ENCODE measurements around the gene CYB5B. TPM values are rescaled to one million over a fixed set of nuclear protein-coding genes. Genes with fewer than 3 reads are reported as not detected.
"Not testable (repeated sequence)": the region's sequence is repeated elsewhere in the genome, so short reads cannot be mapped to it uniquely, and the experiment has no call there.

CYB5B gene
- total RNA-seq, 2 experiments from 2014 or later = 158 to 187 TPM

DNA sequence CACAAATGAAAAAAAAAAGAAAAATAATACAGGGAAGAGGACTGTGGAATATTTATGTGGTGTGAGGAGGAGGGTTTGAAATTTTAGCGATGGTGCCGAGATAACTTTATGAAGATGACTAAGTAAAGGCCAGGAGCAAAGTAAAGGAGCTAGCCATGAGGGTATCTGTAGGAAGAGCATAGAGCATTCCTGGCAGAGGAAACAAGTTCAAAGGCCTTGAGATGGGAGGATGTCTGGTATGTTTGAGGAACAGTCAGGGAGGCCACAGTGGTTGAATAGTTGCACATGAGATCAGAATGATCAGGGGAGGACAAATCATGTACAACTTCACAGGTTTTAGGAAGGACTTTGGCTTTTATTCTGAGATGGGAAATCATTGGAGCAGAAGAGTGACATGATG is 4.2 kb downstream of the CYB5B start:
- CTCF ChIA-PET = interaction anchor here (1.0 to 1.1 kb wide), 2 partner anchors 26 to 32 kb away, joined by 3 read pairs; no protein-coding TSS in a partner anchor
- H3K27ac Mint-ChIP-seq = peak overlapping the region; percentile 1

DNA sequence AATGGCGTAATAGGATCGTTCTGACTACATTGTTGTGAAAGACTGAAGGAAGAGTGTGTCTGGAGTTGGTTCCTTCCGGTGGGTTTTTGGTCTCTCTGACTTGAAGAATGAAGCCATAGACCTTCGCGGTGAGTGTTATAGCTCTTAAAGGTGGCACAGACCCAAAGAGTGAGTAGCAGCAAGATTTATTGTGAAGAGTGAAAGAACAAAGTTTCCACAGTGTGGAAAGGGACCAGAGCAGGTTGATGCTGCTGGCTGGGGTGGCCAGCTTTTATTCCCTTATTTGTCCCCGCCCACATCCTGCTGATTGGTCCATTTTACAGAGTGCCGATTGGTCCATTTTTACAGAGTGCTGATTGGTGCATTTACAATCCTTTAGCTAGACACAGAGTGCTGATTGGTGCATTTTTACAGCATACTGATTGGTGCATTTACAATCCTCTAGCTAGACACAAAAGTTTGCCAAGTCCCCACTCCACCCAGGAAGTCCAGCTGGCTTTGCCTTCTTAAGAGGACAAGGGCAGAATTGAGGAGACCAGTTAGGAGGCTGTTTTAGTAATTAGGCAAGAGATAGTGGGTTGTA is 4.7 kb downstream of the CYB5B start:
- intact Hi-C loops (cut with DNase I, micrococcal nuclease) = loop anchor here in 1 of 2 experiments (10.0 kb wide), 1 partner anchor 1096 kb away; the partner anchor contains the start of genes COG4 and SF3B3
- H3K27me3 Mint-ChIP-seq; H3K9me3 Mint-ChIP-seq (ENCODE audit: low read depth); POLR2A ChIA-PET; H3K4me3 Mint-ChIP-seq; ATAC-seq: not testable (repeated sequence)
- CTCF ChIA-PET = interaction anchor here (1.0 to 1.1 kb wide), 2 partner anchors 26 to 33 kb away, joined by 3 read pairs; no protein-coding TSS in a partner anchor
- Mint-ChIP-seq H3K4me1 (peaks cover 53% of the 10 kb centered on the region), H3K36me3 (ENCODE audit: low read depth) (peaks cover 57% of the 10 kb centered on the region), H3K27ac (peak overlapping the region; percentile 1)
- peak; percentile 22 for DNase-seq

More for the DNA sequence above, 4.2 kb downstream of the CYB5B start:
- POLR2A ChIA-PET = no interaction called here
- DNase-seq (no peak), ATAC-seq (no peak)
- H3K4me1 Mint-ChIP-seq = peaks cover 52% of the 10 kb centered on the region
- no peaks in the 10 kb centered on the region for H3K27me3 Mint-ChIP-seq
- peaks cover 55% of the 10 kb centered on the region for H3K36me3 Mint-ChIP-seq (ENCODE audit: low read depth)
- no peak overlapping the region for H3K4me3 Mint-ChIP-seq
- H3K9me3 Mint-ChIP-seq (ENCODE audit: low read depth) = peaks cover 9% of the 10 kb centered on the region
- intact Hi-C loops (cut with DNase I, micrococcal nuclease) = loop anchor here in 1 of 2 experiments (10.0 kb wide), 1 partner anchor 1096 kb away; the partner anchor contains the start of genes COG4 and SF3B3

DNA sequence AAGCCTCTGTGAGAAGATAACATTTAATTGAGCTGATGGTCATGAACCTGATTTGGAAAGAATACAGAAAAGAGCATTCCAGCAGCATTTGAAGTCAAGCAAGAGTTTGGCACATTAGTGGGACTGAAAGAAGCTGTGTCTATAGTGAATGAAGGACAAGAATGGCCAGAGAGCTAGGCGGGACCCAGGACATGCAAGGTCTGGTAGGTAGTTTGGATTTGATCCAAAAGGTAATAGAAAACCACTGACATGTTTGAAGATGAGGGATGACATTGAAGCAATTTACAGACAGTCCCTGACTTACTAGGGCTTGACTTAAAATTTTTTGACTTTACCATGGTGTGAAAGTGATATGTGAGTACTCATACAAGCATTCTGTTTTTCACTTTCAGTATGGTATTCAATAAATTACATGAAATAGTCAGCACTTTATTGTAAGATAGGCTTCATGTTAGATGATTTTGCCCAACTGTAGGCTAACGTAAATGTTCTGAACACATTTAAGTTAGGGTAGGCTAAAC is 7.6 kb downstream of the CYB5B start:
- ChIA-PET CTCF (interaction anchor here (0.7 to 2.1 kb wide), 3 partner anchors 24 to 263 kb away, joined by 3 to 7 read pairs (median 4); no protein-coding TSS in a partner anchor), POLR2A (no interaction called here)
- intact Hi-C loops (cut with DNase I, micrococcal nuclease) = loop anchor here in 1 of 2 experiments (5.0 kb wide), 1 partner anchor 35 kb away; no protein-coding TSS in a partner anchor
- Mint-ChIP-seq H3K27me3 (no peaks in the 10 kb centered on the region), H3K36me3 (ENCODE audit: low read depth) (peaks cover 61% of the 10 kb centered on the region), H3K9me3 (ENCODE audit: low read depth) (peaks cover 9% of the 10 kb centered on the region), H3K4me3 (no peak overlapping the region), H3K4me1 (peaks cover 65% of the 10 kb centered on the region), H3K27ac (peak overlapping the region; percentile 77)
- no peak for DNase-seq
- peak; percentile 77 for ATAC-seq

DNA sequence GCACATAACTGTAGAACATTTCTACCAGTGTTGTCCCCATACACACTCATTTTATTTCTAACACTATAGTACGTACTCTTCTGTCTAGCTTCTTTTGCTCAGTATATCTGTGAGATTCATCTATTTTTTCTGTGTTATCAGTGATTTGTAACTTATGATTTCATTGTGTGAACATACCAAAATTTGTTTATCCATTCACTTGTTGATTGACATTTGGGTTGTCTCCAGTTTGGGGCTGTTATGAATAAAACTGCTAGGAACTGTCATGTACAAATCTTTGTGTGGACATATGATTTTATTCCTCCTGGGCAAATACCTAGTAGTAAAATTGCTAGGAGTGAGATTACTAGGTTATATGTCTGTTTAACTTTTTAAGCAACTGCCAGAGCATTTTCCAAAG is 9.6 kb downstream of the CYB5B start:
- CTCF ChIA-PET = no interaction called here
- ATAC-seq (no peak), DNase-seq (no peak)
- Mint-ChIP-seq H3K4me1 (peaks cover 73% of the 10 kb centered on the region), H3K27me3 (no peaks in the 10 kb centered on the region), H3K27ac (no peak overlapping the region), H3K36me3 (ENCODE audit: low read depth) (peaks cover 54% of the 10 kb centered on the region), H3K9me3 (ENCODE audit: low read depth) (peaks cover 3% of the 10 kb centered on the region), H3K4me3 (no peak overlapping the region)
- intact Hi-C loops (cut with DNase I, micrococcal nuclease) = loop anchor here in 1 of 2 experiments (5.0 kb wide), 1 partner anchor 33 kb away; no protein-coding TSS in a partner anchor
- POLR2A ChIA-PET = no interaction called here

DNA sequence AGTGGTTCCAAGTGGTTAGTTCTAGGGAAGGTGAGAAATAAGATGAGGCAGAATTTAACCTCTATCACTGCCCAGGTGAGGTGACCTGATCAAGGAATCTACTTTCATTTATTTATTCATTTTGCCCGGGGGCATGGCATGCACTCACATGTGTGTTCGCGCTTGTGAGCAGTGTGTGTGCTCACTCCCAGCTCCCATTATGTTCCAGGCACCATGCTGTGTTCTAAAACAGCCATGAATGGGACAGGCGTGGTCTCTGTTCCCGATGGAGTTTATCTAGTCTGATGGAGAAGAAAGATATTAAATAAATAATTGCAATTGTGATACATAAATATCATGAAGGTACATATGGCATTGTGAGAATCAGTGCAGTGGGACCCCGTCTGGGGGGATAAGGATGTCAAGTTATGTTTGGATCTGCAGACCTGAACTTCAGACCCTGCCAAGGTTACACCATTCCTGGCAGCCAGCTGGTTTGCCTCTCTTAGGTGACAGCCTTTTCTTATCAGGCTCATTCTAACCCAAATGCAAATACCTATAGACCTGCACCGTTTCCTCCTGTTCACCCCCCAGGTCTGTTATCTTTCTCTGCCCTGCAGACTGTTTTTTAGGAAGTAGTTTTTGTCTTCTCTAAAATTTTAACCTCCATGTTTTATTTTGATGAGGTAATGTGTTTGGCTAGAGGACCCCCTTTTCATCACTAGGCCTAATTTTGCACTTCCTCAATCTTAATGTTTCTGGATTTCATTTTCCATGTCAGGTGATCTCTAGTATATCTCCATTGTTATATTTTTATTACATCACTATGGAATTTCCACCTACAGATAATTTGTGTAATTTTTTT is 11.8 kb downstream of the CYB5B start:
- peaks cover 52% of the 10 kb centered on the region for H3K36me3 Mint-ChIP-seq (ENCODE audit: low read depth)
- intact Hi-C loops (cut with DNase I, micrococcal nuclease) = no loop called here
- no peak overlapping the region for H3K4me3 Mint-ChIP-seq
- H3K27me3 Mint-ChIP-seq = no peaks in the 10 kb centered on the region
- no peaks in the 10 kb centered on the region for H3K9me3 Mint-ChIP-seq (ENCODE audit: low read depth)
- CTCF ChIA-PET = interaction anchor here (1.6 kb wide), 1 partner anchor 40 kb away, joined by 6 read pairs; no protein-coding TSS in a partner anchor
- ATAC-seq (no peak), DNase-seq (no peak)
- peaks cover 74% of the 10 kb centered on the region for H3K4me1 Mint-ChIP-seq
- POLR2A ChIA-PET = no interaction called here
- peak overlapping the region; percentile 4 for H3K27ac Mint-ChIP-seq

DNA sequence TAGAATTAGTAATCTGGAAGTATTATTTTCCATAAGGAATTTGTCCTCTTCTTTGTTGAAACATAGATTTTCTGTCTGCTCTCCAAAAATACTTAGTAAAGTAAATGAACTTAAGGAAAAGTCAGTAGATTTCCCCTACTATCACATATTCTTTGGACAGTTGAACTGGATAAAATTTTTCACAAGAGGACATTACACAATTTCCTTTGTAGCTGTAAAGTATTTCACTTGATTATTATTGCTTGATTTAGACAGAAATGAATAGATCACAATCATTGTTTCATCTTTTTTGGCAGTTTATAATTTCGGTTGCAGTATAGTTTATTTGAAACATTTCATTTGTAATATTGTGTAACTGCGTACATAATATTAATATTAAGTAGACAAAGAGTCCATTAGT is 12.5 kb downstream of the CYB5B start:
- DNase-seq (no peak), ATAC-seq (no peak)
- H3K4me1 Mint-ChIP-seq = peaks cover 73% of the 10 kb centered on the region
- H3K27me3 Mint-ChIP-seq = no peaks in the 10 kb centered on the region
- peaks cover 49% of the 10 kb centered on the region for H3K36me3 Mint-ChIP-seq (ENCODE audit: low read depth)
- POLR2A ChIA-PET = no interaction called here
- CTCF ChIA-PET = no interaction called here
- H3K4me3 Mint-ChIP-seq = no peak overlapping the region
- intact Hi-C loops (cut with DNase I, micrococcal nuclease) = no loop called here
- no peaks in the 10 kb centered on the region for H3K9me3 Mint-ChIP-seq (ENCODE audit: low read depth)
- H3K27ac Mint-ChIP-seq = no peak overlapping the region

DNA sequence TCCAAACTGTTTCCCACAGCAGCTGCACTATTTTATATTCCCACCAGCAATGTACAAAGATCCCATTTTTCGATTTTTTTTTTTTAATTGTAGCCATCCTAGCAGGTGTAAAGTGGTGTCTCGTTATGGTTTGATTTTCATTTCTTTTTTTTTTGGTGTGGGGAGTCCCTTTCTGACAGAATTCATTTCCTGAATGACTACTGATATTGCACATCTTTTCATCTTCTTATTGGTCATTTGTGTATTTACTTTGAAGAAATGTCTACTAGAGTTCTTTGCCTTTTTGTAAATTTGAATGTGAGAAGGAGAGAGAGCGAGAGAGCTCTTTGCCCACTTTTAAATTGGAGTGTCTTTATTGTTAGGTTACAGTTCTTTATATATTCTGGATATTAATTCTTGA is 14.0 kb downstream of the CYB5B start:
- Mint-ChIP-seq H3K36me3 (ENCODE audit: low read depth) (peaks cover 40% of the 10 kb centered on the region), H3K4me1 (peaks cover 64% of the 10 kb centered on the region), H3K27ac (peak overlapping the region; percentile 55), H3K9me3 (ENCODE audit: low read depth) (no peaks in the 10 kb centered on the region), H3K4me3 (peak overlapping the region; percentile 18), H3K27me3 (no peaks in the 10 kb centered on the region)
- CTCF ChIA-PET = interaction anchor here (0.7 to 1.0 kb wide), 3 partner anchors 42 to 120 kb away, joined by 3 read pairs; no protein-coding TSS in a partner anchor
- POLR2A ChIA-PET = no interaction called here
- intact Hi-C loops (cut with DNase I, micrococcal nuclease) = no loop called here
- DNase-seq = no peak
- peak; percentile 81 for ATAC-seq

DNA sequence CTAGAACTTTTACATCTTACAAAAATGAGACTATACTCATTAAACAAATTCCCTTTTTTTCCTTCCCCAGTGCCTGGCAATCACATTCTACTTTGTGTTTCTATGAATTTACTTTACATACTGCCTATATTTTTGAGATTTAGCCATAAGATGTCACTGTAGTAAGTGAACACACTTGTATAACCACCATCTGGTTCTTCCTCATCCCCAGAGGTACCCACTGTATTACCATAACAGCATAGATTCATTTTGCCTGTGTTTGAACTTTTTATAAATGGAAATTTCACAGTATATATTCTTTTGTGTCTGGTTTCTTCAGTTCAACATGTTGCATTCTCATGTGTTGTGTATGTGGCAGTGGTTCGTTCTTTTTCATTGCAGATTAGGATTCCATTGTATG is 15.8 kb downstream of the CYB5B start:
- peaks cover 39% of the 10 kb centered on the region for H3K36me3 Mint-ChIP-seq (ENCODE audit: low read depth)
- ChIA-PET CTCF (no interaction called here), POLR2A (no interaction called here)
- peak overlapping the region; percentile 59 for H3K27ac Mint-ChIP-seq
- no peak overlapping the region for H3K4me3 Mint-ChIP-seq
- DNase-seq (no peak), ATAC-seq (no peak)
- H3K9me3 Mint-ChIP-seq (ENCODE audit: low read depth) = no peaks in the 10 kb centered on the region
- no peaks in the 10 kb centered on the region for H3K27me3 Mint-ChIP-seq
- intact Hi-C loops (cut with DNase I, micrococcal nuclease) = loop anchor here in 1 of 2 experiments (5.0 kb wide), 1 partner anchor 43 kb away; no protein-coding TSS in a partner anchor
- H3K4me1 Mint-ChIP-seq = peaks cover 68% of the 10 kb centered on the region

DNA sequence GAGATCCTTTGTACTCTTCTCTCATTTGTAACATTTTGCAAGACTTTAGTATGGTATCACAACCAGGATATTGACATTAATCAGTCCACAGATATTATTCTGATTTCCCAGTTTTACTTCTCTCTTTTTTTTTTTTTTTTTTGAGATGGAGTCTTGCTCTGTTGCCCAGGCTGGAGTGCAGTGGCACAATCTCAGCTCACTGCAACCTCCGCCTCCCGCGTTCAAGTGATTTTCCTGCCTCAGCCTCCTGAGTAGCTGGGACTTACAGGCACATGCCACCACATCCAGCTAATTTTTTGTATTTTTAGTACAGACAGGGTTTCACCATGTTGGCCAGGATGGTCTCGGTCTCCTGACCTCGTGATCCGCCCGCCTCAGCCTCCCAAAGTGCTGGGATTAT is 16.6 kb downstream of the CYB5B start:
- POLR2A ChIA-PET; H3K9me3 Mint-ChIP-seq (ENCODE audit: low read depth); ATAC-seq; H3K27ac Mint-ChIP-seq; CTCF ChIA-PET; H3K27me3 Mint-ChIP-seq; H3K4me3 Mint-ChIP-seq; DNase-seq: not testable (repeated sequence)
- peaks cover 64% of the 10 kb centered on the region for H3K4me1 Mint-ChIP-seq
- intact Hi-C loops (cut with DNase I, micrococcal nuclease) = loop anchor here in 1 of 2 experiments (5.0 kb wide), 1 partner anchor 44 kb away; no protein-coding TSS in a partner anchor
- H3K36me3 Mint-ChIP-seq (ENCODE audit: low read depth) = peaks cover 36% of the 10 kb centered on the region

DNA sequence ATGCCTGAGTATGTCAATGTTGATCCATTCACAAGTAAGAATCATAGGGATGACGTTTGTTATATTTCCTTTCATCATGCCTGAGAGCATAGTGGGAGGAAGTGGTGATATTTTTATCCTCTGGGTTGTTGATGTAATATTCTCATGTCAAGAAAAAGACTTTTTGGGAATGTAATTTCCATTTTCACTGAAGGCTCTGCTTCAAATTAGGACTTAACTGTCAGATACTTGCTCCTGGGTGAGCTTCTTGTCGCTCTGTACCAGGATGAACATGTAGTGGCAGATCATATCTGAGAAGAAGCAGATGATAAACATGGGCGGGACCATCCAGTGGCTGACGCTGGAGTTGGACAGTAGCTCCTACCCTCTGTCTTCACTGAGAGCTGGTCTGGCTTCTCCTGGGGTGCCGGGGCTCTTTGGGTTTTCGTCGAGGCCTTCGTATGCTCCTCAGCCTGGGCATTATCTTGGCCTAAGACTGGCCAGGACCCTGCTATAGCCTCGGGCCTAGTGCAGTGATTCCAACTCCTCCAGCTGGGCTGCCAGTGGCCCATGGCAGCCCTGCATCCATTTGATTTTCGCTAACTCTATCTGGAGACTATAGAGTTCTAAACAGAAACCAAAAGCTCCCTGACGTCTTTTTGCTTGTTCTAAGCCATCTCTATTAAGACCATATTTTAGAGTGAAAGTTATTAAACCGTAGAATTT is 19.7 kb downstream of the CYB5B start:
- peak; percentile 71 for ATAC-seq
- Mint-ChIP-seq H3K27me3 (no peaks in the 10 kb centered on the region), H3K4me1 (peaks cover 36% of the 10 kb centered on the region), H3K36me3 (ENCODE audit: low read depth) (peaks cover 42% of the 10 kb centered on the region), H3K9me3 (ENCODE audit: low read depth) (no peaks in the 10 kb centered on the region), H3K4me3 (peak overlapping the region; percentile 65), H3K27ac (peak overlapping the region; percentile 94)
- POLR2A ChIA-PET = interaction anchor here (0.5 to 0.7 kb wide), 2 partner anchors 13 to 104 kb away, joined by 3 read pairs; no protein-coding TSS in a partner anchor
- intact Hi-C loops (cut with DNase I, micrococcal nuclease) = loop anchor here (2.0 to 5.0 kb wide), 3 partner anchors 25 to 121 kb away; partner anchors contain the start of gene NFAT5 (in 1 of the 2)
- DNase-seq = peak; percentile 47
- CTCF ChIA-PET = interaction anchor here (3.4 kb wide), 1 partner anchor 48 kb away, joined by 26 read pairs; no protein-coding TSS in a partner anchor

Data from activated CD4-positive, alpha-beta T cell treated with anti-CD3 and anti-CD28 coated beads for 36 hours (primary cell).